Activated CD8-positive, alpha-beta T cell treated with anti-CD3 and anti-CD28 coated beads for 36 hours (primary cell): Measurements from ENCODE around the gene CDH23. TPM values are rescaled to one million over a fixed set of nuclear protein-coding genes. Genes with fewer than 3 reads are reported as not detected.

Experiments used
- ATAC-seq: fragments of 200-7000 bp; cut with Tn5 transposase; one replicate; pipeline ENCODE4 v1.10.0; 2021; ENCODE audit warnings: mild to moderate bottlenecking, moderate library complexity
- CTCF ChIA-PET: fragments of 350-600 bp; sonication (Branson Sonifier 250); formaldehyde crosslinking; loops from one replicate; lab custom pipeline; 2021; ENCODE audit warnings: antibody characterized with exemption; lab: Charles Lee
- POLR2A ChIA-PET: fragments of 350-600 bp; sonication (Branson Sonifier 250); formaldehyde crosslinking; loops from one replicate; lab custom pipeline; 2021; ENCODE audit warnings: antibody characterized with exemption; lab: Charles Lee
- DNase-seq: peaks from one replicate; pipeline ENCODE4 v3.0.0-alpha.2; 2020
- H3K27ac Mint-ChIP-seq: one replicate; pipeline ENCODE4 v1.8.0; 2021; ENCODE audit warnings: mild to moderate bottlenecking, mixed read lengths
- H3K27me3 Mint-ChIP-seq: one replicate; pipeline ENCODE4 v1.8.0; 2021; ENCODE audit warnings: mixed read lengths
- H3K36me3 Mint-ChIP-seq: one replicate; pipeline ENCODE4 v1.8.0; 2021; ENCODE audit warnings: low read depth, mixed read lengths
- H3K4me1 Mint-ChIP-seq: one replicate; pipeline ENCODE4 v1.8.0; 2021; ENCODE audit warnings: low read depth, mixed read lengths
- H3K4me3 Mint-ChIP-seq: one replicate; pipeline ENCODE4 v1.8.0; 2021; ENCODE audit warnings: mild to moderate bottlenecking, moderate library complexity, mixed read lengths
- H3K9me3 Mint-ChIP-seq: one replicate; pipeline ENCODE4 v1.8.0; 2021; ENCODE audit warnings: mixed read lengths
- CTCF ChIP-seq: fragments of 200-600 bp; IDR thresholded peaks from one replicate; pipeline ENCODE4 v1.8.0; 2022; ENCODE audit warnings: antibody characterized with exemption, mild to moderate bottlenecking
- intact Hi-C: fragments of 100-400 bp; cut with micrococcal nuclease; formaldehyde crosslinking; loops from one replicate; pipeline ENCODE4 v1.10.0; 2022
- total RNA-seq, 2 experiments: library from RNA; stranded (reverse); gene quantifications; one replicate each; pipeline ENCODE4 v1.2.3, GENCODE V29; 2021

The CDH23 gene
- total RNA-seq, 2 experiments from 2014 or later: 2.4 to 2.7 TPM

- CTCF ChIA-PET: interaction anchor here (2.0 kb wide), 1 partner anchor 20 kb away, joined by 5 read pairs; no protein-coding TSS in a partner anchor
- intact Hi-C loops: no loop called here
- Mint-ChIP-seq H3K36me3 (no peaks in the 10 kb centered on the region), H3K27me3 (peaks cover 2% of the 10 kb centered on the region), H3K27ac (no peak overlapping the region), H3K4me3 (no peak overlapping the region), H3K4me1 (no peaks in the 10 kb centered on the region), H3K9me3 (no peaks in the 10 kb centered on the region)
- ATAC-seq (no peak), DNase-seq (no peak)
- TF ChIP-seq CTCF: no peak
- POLR2A ChIA-PET: interaction anchor here (0.7 to 1.1 kb wide), 3 partner anchors 9 to 397 kb away, joined by 3 read pairs; no protein-coding TSS in a partner anchor
Observed at GRCh38 chr10:71549766-71550533, 153.2 kb downstream of the CDH23 start.

- TF ChIP-seq CTCF: no peak
- intact Hi-C loops: no loop called here
- Mint-ChIP-seq H3K4me1 (no peaks in the 10 kb centered on the region), H3K9me3 (no peaks in the 10 kb centered on the region), H3K27ac (no peak overlapping the region), H3K4me3 (no peak overlapping the region), H3K36me3 (no peaks in the 10 kb centered on the region), H3K27me3 (peaks cover 2% of the 10 kb centered on the region)
- CTCF ChIA-PET: interaction anchor here (2.0 kb wide), 1 partner anchor 19 kb away, joined by 5 read pairs; no protein-coding TSS in a partner anchor
- DNase-seq (no peak), ATAC-seq (no peak)
- POLR2A ChIA-PET: interaction anchor here (1.1 kb wide), 1 partner anchor 10 kb away, joined by 3 read pairs; no protein-coding TSS in a partner anchor
Observed at GRCh38 chr10:71550628-71551027, 153.9 kb downstream of the CDH23 start.

GRCh38 chr10:71551970-71552369 lies 155.2 kb downstream of the CDH23 start:
- H3K4me1 Mint-ChIP-seq: no peaks in the 10 kb centered on the region
- H3K27me3 Mint-ChIP-seq: peaks cover 2% of the 10 kb centered on the region
- no peak overlapping the region for H3K4me3 Mint-ChIP-seq
- ChIA-PET POLR2A (interaction anchor here (1.2 kb wide), 1 partner anchor 18 kb away, joined by 3 read pairs; no protein-coding TSS in a partner anchor), CTCF (no interaction called here)
- H3K27ac Mint-ChIP-seq: no peak overlapping the region
- no peaks in the 10 kb centered on the region for H3K36me3 Mint-ChIP-seq
- DNase-seq (no peak), ATAC-seq (no peak)
- intact Hi-C loops: no loop called here
- no peaks in the 10 kb centered on the region for H3K9me3 Mint-ChIP-seq
- no peak for TF ChIP-seq CTCF

GRCh38 chr10:71553432-71553831 lies 156.7 kb downstream of the CDH23 start:
- no peak for ATAC-seq
- Mint-ChIP-seq H3K4me3 (no peak overlapping the region), H3K27me3 (peaks cover 5% of the 10 kb centered on the region), H3K36me3 (no peaks in the 10 kb centered on the region), H3K4me1 (no peaks in the 10 kb centered on the region), H3K27ac (no peak overlapping the region), H3K9me3 (no peaks in the 10 kb centered on the region)
- DNase-seq: no peak
- ChIA-PET POLR2A (no interaction called here), CTCF (interaction anchor here (1.6 kb wide), 1 partner anchor 17 kb away, joined by 5 read pairs; no protein-coding TSS in a partner anchor)
- TF ChIP-seq CTCF: no peak
- intact Hi-C loops: no loop called here

GRCh38 chr10:71554671-71555070 lies 158.0 kb downstream of the CDH23 start:
- intact Hi-C loops: no loop called here
- no peak for TF ChIP-seq CTCF
- no peak for DNase-seq
- Mint-ChIP-seq H3K4me3 (no peak overlapping the region), H3K9me3 (no peaks in the 10 kb centered on the region), H3K4me1 (no peaks in the 10 kb centered on the region), H3K27me3 (peaks cover 10% of the 10 kb centered on the region), H3K36me3 (no peaks in the 10 kb centered on the region), H3K27ac (no peak overlapping the region)
- ATAC-seq: no peak
- ChIA-PET CTCF (interaction anchor here (1.3 kb wide), 1 partner anchor 154 kb away, joined by 3 read pairs; no protein-coding TSS in a partner anchor), POLR2A (interaction anchor here (1.3 kb wide), 1 partner anchor 11 kb away, joined by 3 read pairs; no protein-coding TSS in a partner anchor)
